Neural cell (in vitro differentiated cells): ENCODE data around the gene CCDC68. TPM values are rescaled to one million over a fixed set of nuclear protein-coding genes. Genes with fewer than 3 reads are reported as not detected.

Experiments
- H2AFZ ChIP-seq: fragments of 200-600, 300-800 bp; sonication (generic), shearing (Covaris generic); 2 replicates; pipeline ENCODE4 v1.6.0; 2014; ENCODE audit warnings: low read depth, mild to moderate bottlenecking, antibody characterized with exemption, low read length, moderate library complexity
- H3F3A ChIP-seq: fragments of 200-600 bp; shearing (Covaris generic); 2 replicates; pipeline ENCODE4 v1.6.1; 2016; ENCODE audit warnings: mild to moderate bottlenecking, moderate library complexity, mixed read lengths, antibody characterized with exemption, low read length; ENCODE audit not compliant: insufficient read depth, poor library complexity, severe bottlenecking
- H3K27ac ChIP-seq: fragments of 200-600, 300-800 bp; sonication (generic), shearing (Covaris generic); 2 replicates; pipeline ENCODE4 v1.5.1; 2014; ENCODE audit warnings: mild to moderate bottlenecking, low read length, moderate library complexity
- H3K27me3 ChIP-seq: fragments of 300-800, 200-600 bp; sonication (generic), shearing (Covaris generic); 2 replicates; pipeline ENCODE4 v1.6.0; 2014; ENCODE audit warnings: mild to moderate bottlenecking, low read depth, low read length, moderate library complexity; ENCODE audit not compliant: insufficient read depth
- H3K36me3 ChIP-seq: fragments of 300-800, 200-600 bp; sonication (generic), shearing (Covaris generic); 2 replicates; pipeline ENCODE4 v1.5.1; 2014; ENCODE audit warnings: mild to moderate bottlenecking, antibody characterized with exemption, low read length, moderate library complexity; ENCODE audit not compliant: insufficient read depth
- H3K4me2 ChIP-seq: fragments of 300-800, 200-600 bp; sonication (generic), shearing (Covaris generic); 2 replicates; pipeline ENCODE4 v1.6.0; 2014; ENCODE audit warnings: mild to moderate bottlenecking, low read length
- H3K4me3 ChIP-seq: fragments of 300-800, 200-600 bp; sonication (generic), shearing (Covaris generic); 2 replicates; pipeline ENCODE4 v1.5.1; 2014; ENCODE audit warnings: mild to moderate bottlenecking, low read length, moderate library complexity
- H3K79me2 ChIP-seq: fragments of 200-600 bp; shearing (Covaris generic); replicated peaks from 2 replicates; pipeline ENCODE4 v1.6.0; 2014; ENCODE audit warnings: mild to moderate bottlenecking, low read length, moderate library complexity; ENCODE audit not compliant: insufficient read depth
- H3K9ac ChIP-seq: fragments of 300-800, 200-600 bp; sonication (generic), shearing (Covaris generic); 2 replicates; pipeline ENCODE4 v1.6.1; 2016; ENCODE audit warnings: mild to moderate bottlenecking, low read length, mixed read lengths
- H3K9me2 ChIP-seq: fragments of 200-600 bp; shearing (Covaris generic); 2 replicates; pipeline ENCODE4 v1.6.1; 2016; ENCODE audit warnings: mild to moderate bottlenecking, low read length, mixed read lengths; ENCODE audit not compliant: insufficient read depth
- H3K9me3 ChIP-seq: fragments of 200-600, 300-800 bp; sonication (generic), shearing (Covaris generic); 2 replicates; pipeline ENCODE4 v1.6.1; 2016; ENCODE audit warnings: mild to moderate bottlenecking, mixed run types, low read length, moderate library complexity, mixed read lengths
- H4K20me1 ChIP-seq: fragments of 200-600 bp; shearing (Covaris generic); 2 replicates; pipeline ENCODE4 v1.6.1; 2016; ENCODE audit warnings: mild to moderate bottlenecking, mixed run types; ENCODE audit not compliant: insufficient read depth
- EP300 ChIP-seq: fragments of 450-650 bp; conservative IDR thresholded peaks from 2 replicates; pipeline ENCODE4 v1.6.1; 2014; ENCODE audit warnings: antibody characterized with exemption, mild to moderate bottlenecking, moderate library complexity; ENCODE audit not compliant: poor library complexity, severe bottlenecking
- EZH2 ChIP-seq: fragments of 200-600, 300-800 bp; shearing (Covaris generic), sonication (generic); IDR thresholded peaks from 2 replicates; pipeline ENCODE4 v1.6.1; 2014; ENCODE audit warnings: antibody characterized with exemption, low read length, borderline replicate concordance, mild to moderate bottlenecking; ENCODE audit not compliant: insufficient read depth, poor library complexity, severe bottlenecking
- MXI1 ChIP-seq: fragments of 450-650 bp; conservative IDR thresholded peaks from 2 replicates; pipeline ENCODE4 v1.6.1; 2014; ENCODE audit warnings: antibody characterized with exemption, mild to moderate bottlenecking; ENCODE audit not compliant: poor library complexity, severe bottlenecking
- POLR2AphosphoS5 ChIP-seq: IDR thresholded peaks from 2 replicates; pipeline ENCODE4 v1.6.1; 2012
- RAD21 ChIP-seq: fragments of 450-650 bp; conservative IDR thresholded peaks from 2 replicates; pipeline ENCODE4 v1.6.1; 2014; ENCODE audit warnings: antibody characterized with exemption, mild to moderate bottlenecking, moderate library complexity
- SMC3 ChIP-seq: fragments of 450-650 bp; conservative IDR thresholded peaks from 2 replicates; pipeline ENCODE4 v1.6.1; 2014; ENCODE audit warnings: antibody characterized with exemption, mild to moderate bottlenecking, moderate library complexity; ENCODE audit not compliant: poor library complexity
- TAF1 ChIP-seq: IDR thresholded peaks from 2 replicates; pipeline ENCODE4 v1.6.1; 2012; ENCODE audit warnings: low read depth
- polyA plus RNA-seq: library from polyadenylated mRNA; depleted of rRNA; stranded (reverse); fragments of >200 nt; gene quantifications from 2 replicates; pipeline ENCODE4 v1.2.3, GENCODE V29; 2014
- TF ChIP-seq, protein P1 (sequence below): IDR thresholded peaks from 2 replicates; pipeline ENCODE4 v1.6.1; 2012; ENCODE audit warnings: borderline replicate concordance
- TF ChIP-seq, protein P2 (sequence below): fragments of 450-650 bp; IDR thresholded peaks from 2 replicates; pipeline ENCODE4 v1.5.1; 2014; ENCODE audit warnings: antibody characterized with exemption, mild to moderate bottlenecking, moderate library complexity; ENCODE audit not compliant: poor library complexity, severe bottlenecking

CCDC68 gene
- polyA plus RNA-seq, 1 donor from 2014 or later = 0.30 TPM

DNA sequence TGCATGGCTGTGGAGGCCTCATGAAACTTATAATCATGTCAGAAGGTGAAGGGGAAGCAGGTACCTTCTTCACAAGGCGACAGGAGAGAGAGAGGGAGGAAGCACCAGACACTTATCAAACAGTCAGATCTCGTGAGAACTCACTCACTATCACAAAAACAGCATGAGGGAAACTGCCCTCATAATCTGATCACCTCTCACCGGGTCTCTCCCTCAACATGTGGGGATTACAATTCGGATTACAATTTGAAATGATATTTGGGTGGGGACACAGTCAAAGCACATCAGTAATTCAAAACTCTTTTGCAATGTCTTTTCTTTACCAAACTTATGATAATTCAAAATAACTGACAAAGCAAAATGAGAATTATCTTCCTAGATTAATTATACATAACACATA, 8.5 kb upstream of the CCDC68 start:
- no peaks in the 10 kb centered on the region for H3K79me2 ChIP-seq
- no peak overlapping the region for H3K4me3 ChIP-seq
- H3K36me3 ChIP-seq = no peaks in the 10 kb centered on the region
- no peak overlapping the region for H3K9ac ChIP-seq
- H2AFZ ChIP-seq = no peak overlapping the region
- no peaks in the 10 kb centered on the region for H3K9me3 ChIP-seq
- no peaks in the 10 kb centered on the region for H3K9me2 ChIP-seq
- H3K27ac ChIP-seq = no peak overlapping the region
- H3K4me2 ChIP-seq = no peak overlapping the region
- no peaks in the 10 kb centered on the region for H3K27me3 ChIP-seq
- no peaks in the 10 kb centered on the region for H3F3A ChIP-seq
- no peaks in the 10 kb centered on the region for H4K20me1 ChIP-seq
- TF ChIP-seq MXI1 (no peak), RAD21 (no peak)

DNA sequence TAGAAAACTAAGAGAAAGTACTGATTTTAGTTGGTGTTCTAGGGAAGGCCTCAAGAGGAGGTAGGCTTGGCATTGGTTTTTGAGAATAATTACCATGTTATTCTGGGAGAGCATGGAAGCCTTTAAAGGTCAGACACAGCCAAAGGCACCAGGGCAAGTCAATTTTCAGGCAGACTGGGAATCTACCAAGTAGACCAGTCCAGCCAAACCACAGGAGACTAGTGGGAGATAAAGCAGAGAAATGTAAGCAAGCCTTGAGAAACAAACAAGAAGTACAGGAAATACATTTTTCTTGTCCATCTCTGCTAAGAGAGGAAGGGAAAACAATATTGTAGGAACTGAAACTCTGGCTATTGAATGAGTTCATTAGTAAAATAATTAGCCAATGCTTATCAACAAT, 5.5 kb upstream of the CCDC68 start:
- no peaks in the 10 kb centered on the region for H3K27me3 ChIP-seq
- no peak overlapping the region for H2AFZ ChIP-seq
- H3K9ac ChIP-seq = no peak overlapping the region
- H3K36me3 ChIP-seq = no peaks in the 10 kb centered on the region
- H3K4me3 ChIP-seq = no peak overlapping the region
- no peaks in the 10 kb centered on the region for H3K9me3 ChIP-seq
- TF ChIP-seq RAD21 = no peak
- no peak for TF ChIP-seq EZH2
- no peak for TF ChIP-seq MXI1
- TF ChIP-seq, protein P1, sequence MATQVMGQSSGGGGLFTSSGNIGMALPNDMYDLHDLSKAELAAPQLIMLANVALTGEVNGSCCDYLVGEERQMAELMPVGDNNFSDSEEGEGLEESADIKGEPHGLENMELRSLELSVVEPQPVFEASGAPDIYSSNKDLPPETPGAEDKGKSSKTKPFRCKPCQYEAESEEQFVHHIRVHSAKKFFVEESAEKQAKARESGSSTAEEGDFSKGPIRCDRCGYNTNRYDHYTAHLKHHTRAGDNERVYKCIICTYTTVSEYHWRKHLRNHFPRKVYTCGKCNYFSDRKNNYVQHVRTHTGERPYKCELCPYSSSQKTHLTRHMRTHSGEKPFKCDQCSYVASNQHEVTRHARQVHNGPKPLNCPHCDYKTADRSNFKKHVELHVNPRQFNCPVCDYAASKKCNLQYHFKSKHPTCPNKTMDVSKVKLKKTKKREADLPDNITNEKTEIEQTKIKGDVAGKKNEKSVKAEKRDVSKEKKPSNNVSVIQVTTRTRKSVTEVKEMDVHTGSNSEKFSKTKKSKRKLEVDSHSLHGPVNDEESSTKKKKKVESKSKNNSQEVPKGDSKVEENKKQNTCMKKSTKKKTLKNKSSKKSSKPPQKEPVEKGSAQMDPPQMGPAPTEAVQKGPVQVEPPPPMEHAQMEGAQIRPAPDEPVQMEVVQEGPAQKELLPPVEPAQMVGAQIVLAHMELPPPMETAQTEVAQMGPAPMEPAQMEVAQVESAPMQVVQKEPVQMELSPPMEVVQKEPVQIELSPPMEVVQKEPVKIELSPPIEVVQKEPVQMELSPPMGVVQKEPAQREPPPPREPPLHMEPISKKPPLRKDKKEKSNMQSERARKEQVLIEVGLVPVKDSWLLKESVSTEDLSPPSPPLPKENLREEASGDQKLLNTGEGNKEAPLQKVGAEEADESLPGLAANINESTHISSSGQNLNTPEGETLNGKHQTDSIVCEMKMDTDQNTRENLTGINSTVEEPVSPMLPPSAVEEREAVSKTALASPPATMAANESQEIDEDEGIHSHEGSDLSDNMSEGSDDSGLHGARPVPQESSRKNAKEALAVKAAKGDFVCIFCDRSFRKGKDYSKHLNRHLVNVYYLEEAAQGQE = no peak
- TF ChIP-seq SMC3 = no peak
- no peak for TF ChIP-seq TAF1
- TF ChIP-seq POLR2AphosphoS5 = no peak
- TF ChIP-seq, protein P2, sequence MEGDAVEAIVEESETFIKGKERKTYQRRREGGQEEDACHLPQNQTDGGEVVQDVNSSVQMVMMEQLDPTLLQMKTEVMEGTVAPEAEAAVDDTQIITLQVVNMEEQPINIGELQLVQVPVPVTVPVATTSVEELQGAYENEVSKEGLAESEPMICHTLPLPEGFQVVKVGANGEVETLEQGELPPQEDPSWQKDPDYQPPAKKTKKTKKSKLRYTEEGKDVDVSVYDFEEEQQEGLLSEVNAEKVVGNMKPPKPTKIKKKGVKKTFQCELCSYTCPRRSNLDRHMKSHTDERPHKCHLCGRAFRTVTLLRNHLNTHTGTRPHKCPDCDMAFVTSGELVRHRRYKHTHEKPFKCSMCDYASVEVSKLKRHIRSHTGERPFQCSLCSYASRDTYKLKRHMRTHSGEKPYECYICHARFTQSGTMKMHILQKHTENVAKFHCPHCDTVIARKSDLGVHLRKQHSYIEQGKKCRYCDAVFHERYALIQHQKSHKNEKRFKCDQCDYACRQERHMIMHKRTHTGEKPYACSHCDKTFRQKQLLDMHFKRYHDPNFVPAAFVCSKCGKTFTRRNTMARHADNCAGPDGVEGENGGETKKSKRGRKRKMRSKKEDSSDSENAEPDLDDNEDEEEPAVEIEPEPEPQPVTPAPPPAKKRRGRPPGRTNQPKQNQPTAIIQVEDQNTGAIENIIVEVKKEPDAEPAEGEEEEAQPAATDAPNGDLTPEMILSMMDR = no peak
- no peak for TF ChIP-seq EP300
- H4K20me1 ChIP-seq = no peaks in the 10 kb centered on the region
- H3F3A ChIP-seq = no peaks in the 10 kb centered on the region
- no peak overlapping the region for H3K27ac ChIP-seq
- no peaks in the 10 kb centered on the region for H3K9me2 ChIP-seq
- H3K4me2 ChIP-seq = no peak overlapping the region
- H3K79me2 ChIP-seq = no peaks in the 10 kb centered on the region
